GM23338 (cell line): ENCODE results near the gene SLC5A5. TPM values are rescaled to one million over a fixed set of nuclear protein-coding genes. Genes with fewer than 3 reads are reported as not detected.

Experiments used
- ATAC-seq: fragments of 200-7000 bp; cut with Tn5 transposase; 3 replicates; pipeline ENCODE4 v1.9.1; 2020
- DNase-seq: peaks from one replicate; pipeline ENCODE4 v3.0.0-alpha.2; 2015; ENCODE audit warnings: low spot score
- H2AFZ ChIP-seq: fragments of 200-600 bp; sonication (generic); 2 replicates; pipeline ENCODE4 v1.8.0; 2016; ENCODE audit warnings: antibody characterized with exemption, mild to moderate bottlenecking, moderate library complexity
- H3F3A ChIP-seq: fragments of 200-600 bp; sonication (generic); replicated peaks from 2 replicates; pipeline ENCODE4 v1.8.0; 2017; ENCODE audit warnings: antibody characterized with exemption, mixed run types, low read depth
- H3K27ac ChIP-seq: fragments of 200-600 bp; sonication (generic); 2 replicates; pipeline ENCODE4 v1.6.1; 2016; ENCODE audit warnings: low read depth
- H3K27me3 ChIP-seq: fragments of 200-600 bp; sonication (generic); 2 replicates; pipeline ENCODE4 v1.8.0; 2016; ENCODE audit warnings: mild to moderate bottlenecking, mixed run types, moderate library complexity; ENCODE audit not compliant: insufficient read depth
- H3K36me3 ChIP-seq: fragments of 200-600 bp; sonication (generic); 2 replicates; pipeline ENCODE4 v1.8.0; 2016; ENCODE audit warnings: mild to moderate bottlenecking; ENCODE audit not compliant: insufficient read depth
- H3K4me1 ChIP-seq: fragments of 200-600 bp; sonication (generic); 2 replicates; pipeline ENCODE4 v1.8.0; 2016; ENCODE audit warnings: mild to moderate bottlenecking, moderate library complexity; ENCODE audit not compliant: insufficient read depth
- H3K4me2 ChIP-seq: fragments of 200-600 bp; sonication (generic); 2 replicates; pipeline ENCODE4 v1.7.1; 2017; ENCODE audit warnings: mixed run types
- H3K4me3 ChIP-seq: fragments of 200-600 bp; sonication (generic); 2 replicates; pipeline ENCODE4 v1.6.1; 2016; ENCODE audit warnings: mixed run types
- H3K79me2 ChIP-seq: fragments of 200-600 bp; sonication (generic); replicated peaks from 2 replicates; pipeline ENCODE4 v1.8.0; 2017; ENCODE audit warnings: mild to moderate bottlenecking; ENCODE audit not compliant: insufficient read depth
- H3K9me2 ChIP-seq: fragments of 200-600 bp; sonication (generic); 2 replicates; pipeline ENCODE4 v1.8.0; 2017; ENCODE audit not compliant: insufficient read depth
- H4K20me1 ChIP-seq: fragments of 200-600 bp; sonication (generic); replicated peaks from 2 replicates; pipeline ENCODE4 v1.8.0; 2017; ENCODE audit warnings: mild to moderate bottlenecking; ENCODE audit not compliant: insufficient read depth
- H3K27ac Mint-ChIP-seq: 2 replicates; pipeline ENCODE4 v1.8.0; 2020; ENCODE audit warnings: inconsistent platforms, mild to moderate bottlenecking, moderate library complexity, mixed read lengths
- H3K27me3 Mint-ChIP-seq: 3 replicates; pipeline ENCODE4 v1.8.0; 2022; ENCODE audit warnings: low read depth, mild to moderate bottlenecking, moderate library complexity, mixed read lengths, inconsistent platforms; ENCODE audit not compliant: insufficient read depth, poor library complexity
- H3K36me3 Mint-ChIP-seq: 3 replicates; pipeline ENCODE4 v1.8.0; 2021; ENCODE audit warnings: low read depth, mild to moderate bottlenecking, inconsistent platforms, moderate library complexity, mixed read lengths
- H3K4me1 Mint-ChIP-seq: 3 replicates; pipeline ENCODE4 v1.8.0; 2020; ENCODE audit warnings: mild to moderate bottlenecking, inconsistent platforms, mixed read lengths
- H3K4me3 Mint-ChIP-seq: 3 replicates; pipeline ENCODE4 v1.8.0; 2021; ENCODE audit warnings: moderate library complexity, mild to moderate bottlenecking, inconsistent platforms, mixed read lengths
- H3K9me3 Mint-ChIP-seq: 3 replicates; pipeline ENCODE4 v1.8.0; 2020; ENCODE audit warnings: moderate library complexity, mild to moderate bottlenecking, inconsistent platforms, mixed read lengths
- CREB1 ChIP-seq: fragments of 250-450 bp; sonication (Bioruptor Pico); IDR thresholded peaks from 2 replicates; pipeline ENCODE4 v1.5.0; 2020; ENCODE audit warnings: low read depth, mild to moderate bottlenecking, moderate library complexity
- ETS1 ChIP-seq: IDR thresholded peaks from 2 replicates; pipeline ENCODE4 v1.6.1; 2016; ENCODE audit warnings: antibody characterized with exemption
- EZH2 ChIP-seq: fragments of 200-600 bp; sonication (generic); IDR thresholded peaks from one replicate; pipeline ENCODE4 v1.8.0; 2017; ENCODE audit warnings: antibody characterized with exemption, mild to moderate bottlenecking, low read depth; ENCODE audit not compliant: unreplicated experiment
- EZH2phosphoT487 ChIP-seq: fragments of 200-600 bp; sonication (generic); IDR thresholded peaks from one replicate; pipeline ENCODE4 v1.8.1; 2018; ENCODE audit warnings: antibody characterized with exemption; ENCODE audit not compliant: unreplicated experiment
- JUNB ChIP-seq: IDR thresholded peaks from one replicate; pipeline ENCODE4 v1.6.1; 2016; ENCODE audit warnings: antibody characterized with exemption; ENCODE audit not compliant: unreplicated experiment
- NANOG ChIP-seq: IDR thresholded peaks from 2 replicates; pipeline ENCODE4 v1.6.1; 2016; ENCODE audit warnings: antibody characterized with exemption, borderline replicate concordance
- POLR2AphosphoS5 ChIP-seq: IDR thresholded peaks from 2 replicates; pipeline ENCODE4 v1.6.1; 2016; ENCODE audit warnings: antibody characterized with exemption, low read depth
- STAT1 ChIP-seq: IDR thresholded peaks from one replicate; pipeline ENCODE4 v1.6.1; 2016; ENCODE audit warnings: antibody characterized with exemption; ENCODE audit not compliant: unreplicated experiment
- ZNF114 ChIP-seq: fragments of 250-450 bp; sonication (Bioruptor Pico); IDR thresholded peaks from 2 replicates; pipeline ENCODE4 v1.5.0; 2020; ENCODE audit warnings: mild to moderate bottlenecking, moderate library complexity
- ZNF331 ChIP-seq: fragments of 250-450 bp; sonication (Bioruptor Pico); IDR thresholded peaks from 2 replicates; pipeline ENCODE4 v1.5.0; 2020; ENCODE audit warnings: low read depth, mild to moderate bottlenecking, moderate library complexity
- polyA plus RNA-seq: library from polyadenylated mRNA; unstranded; fragments of >200 nt; fragmentation: Nextera tagmentation; extraction: Ambion mirVana; gene quantifications from 2 replicates; pipeline ENCODE4 v1.2.1, GENCODE V29; 2016
- total RNA-seq: library from RNA; depleted of rRNA; stranded (reverse); fragments of >200 nt; shearing (Covaris generic); gene quantifications from 2 replicates; pipeline ENCODE4 v1.2.3, GENCODE V29; 2014
- TF ChIP-seq, protein P1 (sequence below): fragments of 250-450 bp; sonication (Bioruptor Pico); IDR thresholded peaks from 2 replicates; pipeline ENCODE4 v1.5.0; 2020; ENCODE audit warnings: mild to moderate bottlenecking, moderate library complexity
- TF ChIP-seq, protein P2 (sequence below): IDR thresholded peaks from one replicate; pipeline ENCODE4 v1.6.1; 2018; ENCODE audit warnings: antibody characterized with exemption; ENCODE audit not compliant: unreplicated experiment
- TF ChIP-seq, protein P3 (sequence below), 2 experiments: fragments of 200-600 bp in 1 of 2; sonication (generic) in 1 of 2; conservative IDR thresholded peaks; 2 replicates each; pipeline versions ENCODE4 v1.5.1 to v1.6.1; 2016 to 2017; ENCODE audit warnings: antibody characterized with exemption in 2 of 2, low read depth in 2 of 2, mild to moderate bottlenecking in 2 of 2, moderate library complexity in 1 of 2

SLC5A5 gene
- total and polyA plus RNA-seq, 2 experiments from 2014 or later: 1.0 to 2.1 TPM

GRCh38 chr19:17910791-17911360 lies 39.1 kb downstream of the SLC5A5 start:
- Histone ChIP-seq H3K79me2 (no peaks in the 10 kb centered on the region), H3K27me3 (no peaks in the 10 kb centered on the region), H3K36me3 (peaks cover 11% of the 10 kb centered on the region; the same call in 1 of the 2 replicates), H3K27ac (no peak overlapping the region), H3F3A (peaks cover 3% of the 10 kb centered on the region; the same call in 1 of the 2 replicates), H4K20me1 (no peaks in the 10 kb centered on the region), H3K4me2 (no peak overlapping the region), H3K4me1 (no peaks in the 10 kb centered on the region), H2AFZ (no peak overlapping the region), H3K4me3 (no peak overlapping the region), H3K9me2 (no peaks in the 10 kb centered on the region)
- no peak for TF ChIP-seq EZH2phosphoT487
- TF ChIP-seq, protein P1, sequence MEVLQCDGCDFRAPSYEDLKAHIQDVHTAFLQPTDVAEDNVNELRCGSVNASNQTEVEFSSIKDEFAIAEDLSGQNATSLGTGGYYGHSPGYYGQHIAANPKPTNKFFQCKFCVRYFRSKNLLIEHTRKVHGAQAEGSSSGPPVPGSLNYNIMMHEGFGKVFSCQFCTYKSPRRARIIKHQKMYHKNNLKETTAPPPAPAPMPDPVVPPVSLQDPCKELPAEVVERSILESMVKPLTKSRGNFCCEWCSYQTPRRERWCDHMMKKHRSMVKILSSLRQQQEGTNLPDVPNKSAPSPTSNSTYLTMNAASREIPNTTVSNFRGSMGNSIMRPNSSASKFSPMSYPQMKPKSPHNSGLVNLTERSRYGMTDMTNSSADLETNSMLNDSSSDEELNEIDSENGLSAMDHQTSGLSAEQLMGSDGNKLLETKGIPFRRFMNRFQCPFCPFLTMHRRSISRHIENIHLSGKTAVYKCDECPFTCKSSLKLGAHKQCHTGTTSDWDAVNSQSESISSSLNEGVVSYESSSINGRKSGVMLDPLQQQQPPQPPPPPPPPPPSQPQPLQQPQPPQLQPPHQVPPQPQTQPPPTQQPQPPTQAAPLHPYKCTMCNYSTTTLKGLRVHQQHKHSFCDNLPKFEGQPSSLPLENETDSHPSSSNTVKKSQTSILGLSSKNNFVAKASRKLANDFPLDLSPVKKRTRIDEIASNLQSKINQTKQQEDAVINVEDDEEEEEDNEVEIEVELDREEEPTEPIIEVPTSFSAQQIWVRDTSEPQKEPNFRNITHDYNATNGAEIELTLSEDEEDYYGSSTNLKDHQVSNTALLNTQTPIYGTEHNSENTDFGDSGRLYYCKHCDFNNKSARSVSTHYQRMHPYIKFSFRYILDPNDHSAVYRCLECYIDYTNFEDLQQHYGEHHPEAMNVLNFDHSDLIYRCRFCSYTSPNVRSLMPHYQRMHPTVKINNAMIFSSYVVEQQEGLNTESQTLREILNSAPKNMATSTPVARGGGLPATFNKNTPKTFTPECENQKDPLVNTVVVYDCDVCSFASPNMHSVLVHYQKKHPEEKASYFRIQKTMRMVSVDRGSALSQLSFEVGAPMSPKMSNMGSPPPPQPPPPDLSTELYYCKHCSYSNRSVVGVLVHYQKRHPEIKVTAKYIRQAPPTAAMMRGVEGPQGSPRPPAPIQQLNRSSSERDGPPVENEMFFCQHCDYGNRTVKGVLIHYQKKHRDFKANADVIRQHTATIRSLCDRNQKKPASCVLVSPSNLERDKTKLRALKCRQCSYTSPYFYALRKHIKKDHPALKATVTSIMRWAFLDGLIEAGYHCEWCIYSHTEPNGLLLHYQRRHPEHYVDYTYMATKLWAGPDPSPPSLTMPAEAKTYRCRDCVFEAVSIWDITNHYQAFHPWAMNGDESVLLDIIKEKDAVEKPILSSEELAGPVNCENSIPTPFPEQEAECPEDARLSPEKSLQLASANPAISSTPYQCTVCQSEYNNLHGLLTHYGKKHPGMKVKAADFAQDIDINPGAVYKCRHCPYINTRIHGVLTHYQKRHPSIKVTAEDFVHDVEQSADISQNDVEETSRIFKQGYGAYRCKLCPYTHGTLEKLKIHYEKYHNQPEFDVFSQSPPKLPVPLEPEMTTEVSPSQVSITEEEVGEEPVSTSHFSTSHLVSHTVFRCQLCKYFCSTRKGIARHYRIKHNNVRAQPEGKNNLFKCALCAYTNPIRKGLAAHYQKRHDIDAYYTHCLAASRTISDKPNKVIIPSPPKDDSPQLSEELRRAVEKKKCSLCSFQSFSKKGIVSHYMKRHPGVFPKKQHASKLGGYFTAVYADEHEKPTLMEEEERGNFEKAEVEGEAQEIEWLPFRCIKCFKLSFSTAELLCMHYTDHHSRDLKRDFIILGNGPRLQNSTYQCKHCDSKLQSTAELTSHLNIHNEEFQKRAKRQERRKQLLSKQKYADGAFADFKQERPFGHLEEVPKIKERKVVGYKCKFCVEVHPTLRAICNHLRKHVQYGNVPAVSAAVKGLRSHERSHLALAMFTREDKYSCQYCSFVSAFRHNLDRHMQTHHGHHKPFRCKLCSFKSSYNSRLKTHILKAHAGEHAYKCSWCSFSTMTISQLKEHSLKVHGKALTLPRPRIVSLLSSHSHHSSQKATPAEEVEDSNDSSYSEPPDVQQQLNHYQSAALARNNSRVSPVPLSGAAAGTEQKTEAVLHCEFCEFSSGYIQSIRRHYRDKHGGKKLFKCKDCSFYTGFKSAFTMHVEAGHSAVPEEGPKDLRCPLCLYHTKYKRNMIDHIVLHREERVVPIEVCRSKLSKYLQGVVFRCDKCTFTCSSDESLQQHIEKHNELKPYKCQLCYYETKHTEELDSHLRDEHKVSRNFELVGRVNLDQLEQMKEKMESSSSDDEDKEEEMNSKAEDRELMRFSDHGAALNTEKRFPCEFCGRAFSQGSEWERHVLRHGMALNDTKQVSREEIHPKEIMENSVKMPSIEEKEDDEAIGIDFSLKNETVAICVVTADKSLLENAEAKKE (CRISPR knock-in tag): no peak
- TF ChIP-seq POLR2AphosphoS5: no peak
- TF ChIP-seq, protein P2, sequence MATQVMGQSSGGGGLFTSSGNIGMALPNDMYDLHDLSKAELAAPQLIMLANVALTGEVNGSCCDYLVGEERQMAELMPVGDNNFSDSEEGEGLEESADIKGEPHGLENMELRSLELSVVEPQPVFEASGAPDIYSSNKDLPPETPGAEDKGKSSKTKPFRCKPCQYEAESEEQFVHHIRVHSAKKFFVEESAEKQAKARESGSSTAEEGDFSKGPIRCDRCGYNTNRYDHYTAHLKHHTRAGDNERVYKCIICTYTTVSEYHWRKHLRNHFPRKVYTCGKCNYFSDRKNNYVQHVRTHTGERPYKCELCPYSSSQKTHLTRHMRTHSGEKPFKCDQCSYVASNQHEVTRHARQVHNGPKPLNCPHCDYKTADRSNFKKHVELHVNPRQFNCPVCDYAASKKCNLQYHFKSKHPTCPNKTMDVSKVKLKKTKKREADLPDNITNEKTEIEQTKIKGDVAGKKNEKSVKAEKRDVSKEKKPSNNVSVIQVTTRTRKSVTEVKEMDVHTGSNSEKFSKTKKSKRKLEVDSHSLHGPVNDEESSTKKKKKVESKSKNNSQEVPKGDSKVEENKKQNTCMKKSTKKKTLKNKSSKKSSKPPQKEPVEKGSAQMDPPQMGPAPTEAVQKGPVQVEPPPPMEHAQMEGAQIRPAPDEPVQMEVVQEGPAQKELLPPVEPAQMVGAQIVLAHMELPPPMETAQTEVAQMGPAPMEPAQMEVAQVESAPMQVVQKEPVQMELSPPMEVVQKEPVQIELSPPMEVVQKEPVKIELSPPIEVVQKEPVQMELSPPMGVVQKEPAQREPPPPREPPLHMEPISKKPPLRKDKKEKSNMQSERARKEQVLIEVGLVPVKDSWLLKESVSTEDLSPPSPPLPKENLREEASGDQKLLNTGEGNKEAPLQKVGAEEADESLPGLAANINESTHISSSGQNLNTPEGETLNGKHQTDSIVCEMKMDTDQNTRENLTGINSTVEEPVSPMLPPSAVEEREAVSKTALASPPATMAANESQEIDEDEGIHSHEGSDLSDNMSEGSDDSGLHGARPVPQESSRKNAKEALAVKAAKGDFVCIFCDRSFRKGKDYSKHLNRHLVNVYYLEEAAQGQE: no peak
- no peak for TF ChIP-seq EZH2
- TF ChIP-seq ETS1: no peak
- TF ChIP-seq ZNF114 (CRISPR knock-in tag): no peak
- TF ChIP-seq NANOG: no peak
- TF ChIP-seq CREB1 (CRISPR knock-in tag): no peak
- TF ChIP-seq ZNF331: no peak
- TF ChIP-seq, protein P3, sequence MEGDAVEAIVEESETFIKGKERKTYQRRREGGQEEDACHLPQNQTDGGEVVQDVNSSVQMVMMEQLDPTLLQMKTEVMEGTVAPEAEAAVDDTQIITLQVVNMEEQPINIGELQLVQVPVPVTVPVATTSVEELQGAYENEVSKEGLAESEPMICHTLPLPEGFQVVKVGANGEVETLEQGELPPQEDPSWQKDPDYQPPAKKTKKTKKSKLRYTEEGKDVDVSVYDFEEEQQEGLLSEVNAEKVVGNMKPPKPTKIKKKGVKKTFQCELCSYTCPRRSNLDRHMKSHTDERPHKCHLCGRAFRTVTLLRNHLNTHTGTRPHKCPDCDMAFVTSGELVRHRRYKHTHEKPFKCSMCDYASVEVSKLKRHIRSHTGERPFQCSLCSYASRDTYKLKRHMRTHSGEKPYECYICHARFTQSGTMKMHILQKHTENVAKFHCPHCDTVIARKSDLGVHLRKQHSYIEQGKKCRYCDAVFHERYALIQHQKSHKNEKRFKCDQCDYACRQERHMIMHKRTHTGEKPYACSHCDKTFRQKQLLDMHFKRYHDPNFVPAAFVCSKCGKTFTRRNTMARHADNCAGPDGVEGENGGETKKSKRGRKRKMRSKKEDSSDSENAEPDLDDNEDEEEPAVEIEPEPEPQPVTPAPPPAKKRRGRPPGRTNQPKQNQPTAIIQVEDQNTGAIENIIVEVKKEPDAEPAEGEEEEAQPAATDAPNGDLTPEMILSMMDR (conservative IDR thresholded peaks at IDR 0.05; ENCODE audit: low read depth in 2 of 2): no peak
- no peak for TF ChIP-seq STAT1
- no peak for TF ChIP-seq JUNB
- Mint-ChIP-seq H3K4me1 (peaks cover 5% of the 10 kb centered on the region; the same call in 2 of the 3 replicates), H3K9me3 (peaks cover 44% of the 10 kb centered on the region), H3K4me3 (no peak overlapping the region), H3K36me3 (peaks cover 13% of the 10 kb centered on the region; the same call in 2 of the 3 replicates), H3K27me3 (peaks cover 4% of the 10 kb centered on the region), H3K27ac (no peak overlapping the region)
- ATAC-seq (no peak), DNase-seq (no peak)
